Osteoblast (primary cell): Measurements from ENCODE around the gene LCA5. TPM values are rescaled to one million over a fixed set of nuclear protein-coding genes. Genes with fewer than 3 reads are reported as not detected.
"Not testable (repeated sequence)": the region's sequence is repeated elsewhere in the genome, so short reads cannot be mapped to it uniquely, and the experiment has no call there.

ENCODE experiments used
- DNase-seq: peaks from one replicate; pipeline ENCODE4 v3.0.0; 2011; ENCODE audit warnings: low spot score, mixed read lengths; ENCODE audit not compliant: insufficient read length; ENCODE audit errors: missing footprints
- H2AFZ ChIP-seq: 2 replicates; pipeline ENCODE4 v1.6.0; 2011; ENCODE audit warnings: mild to moderate bottlenecking, low read length
- H3K27ac ChIP-seq: 2 replicates; pipeline ENCODE4 v1.5.1; 2011; ENCODE audit warnings: mild to moderate bottlenecking, low read depth, low read length, moderate library complexity
- H3K27me3 ChIP-seq: 2 replicates; pipeline ENCODE4 v1.6.0; 2012; ENCODE audit warnings: mild to moderate bottlenecking, control low read depth, inconsistent platforms, low read length, moderate library complexity; ENCODE audit not compliant: insufficient read depth
- H3K36me3 ChIP-seq: 2 replicates; pipeline ENCODE4 v1.5.1; 2011; ENCODE audit warnings: mild to moderate bottlenecking, low read length, control low read depth, moderate library complexity; ENCODE audit not compliant: insufficient read depth
- H3K4me1 ChIP-seq: 2 replicates; pipeline ENCODE4 v1.5.1; 2011; ENCODE audit warnings: mild to moderate bottlenecking, low read length, control low read depth, moderate library complexity; ENCODE audit not compliant: insufficient read depth
- H3K4me2 ChIP-seq: 2 replicates; pipeline ENCODE4 v1.6.0; 2011; ENCODE audit warnings: mild to moderate bottlenecking, low read length; ENCODE audit not compliant: insufficient read depth
- H3K4me3 ChIP-seq: fragments of 200-600 bp; sonication (generic); 3 replicates; pipeline ENCODE4 v1.5.1; 2012; ENCODE audit warnings: mild to moderate bottlenecking, low read length, inconsistent platforms; ENCODE audit not compliant: insufficient read depth
- H3K79me2 ChIP-seq: 2 replicates; pipeline ENCODE4 v1.6.0; 2012; ENCODE audit warnings: mild to moderate bottlenecking, low read length, control low read depth, inconsistent platforms; ENCODE audit not compliant: insufficient read depth
- H3K9me3 ChIP-seq: 2 replicates; pipeline ENCODE4 v1.5.1; 2011; ENCODE audit warnings: low read depth, low read length, control low read depth
- H4K20me1 ChIP-seq: 2 replicates; pipeline ENCODE4 v1.6.0; 2012; ENCODE audit warnings: mild to moderate bottlenecking, low read length, control low read depth; ENCODE audit not compliant: insufficient read depth
- CTCF ChIP-seq: IDR thresholded peaks from 2 replicates; pipeline ENCODE4 v1.5.1; 2011; ENCODE audit warnings: mild to moderate bottlenecking, low read depth, low read length, moderate library complexity; ENCODE audit errors: extremely low read depth
- total RNA-seq: library from RNA; depleted of rRNA; stranded (reverse); fragments of >200 nt; gene quantifications from 2 replicates; pipeline ENCODE4 v1.2.3, GENCODE V29; 2012

The LCA5 gene
- total RNA-seq, result 9.1 and 10.1 TPM in 2 replicates

- TF ChIP-seq CTCF, result no peak
- peaks cover 3% of the 10 kb centered on the region for H3K4me1 ChIP-seq
- no peaks in the 10 kb centered on the region for H3K27me3 ChIP-seq
- H3K27ac ChIP-seq, result peak within 1 kb of the TSS; percentile 100
- no peaks in the 10 kb centered on the region for H3K36me3 ChIP-seq
- H3K4me2 ChIP-seq, result peak within 1 kb of the TSS; percentile 88
- peak; percentile 96 for DNase-seq
- H3K4me3 ChIP-seq, result peak within 1 kb of the TSS; percentile 88
- no peaks in the 10 kb centered on the region for H4K20me1 ChIP-seq
- no peaks in the 10 kb centered on the region for H3K9me3 ChIP-seq
- peaks cover 32% of the 10 kb centered on the region for H3K79me2 ChIP-seq
- peak within 1 kb of the TSS; percentile 95 for H2AFZ ChIP-seq
Measured at GRCh38 chr6:79536954-79537747, at the start of gene LCA5. LCA5 (minus strand) TSS chr6:79537430; CDS start chr6:79518894, 18,536 bp downstream.

DNA sequence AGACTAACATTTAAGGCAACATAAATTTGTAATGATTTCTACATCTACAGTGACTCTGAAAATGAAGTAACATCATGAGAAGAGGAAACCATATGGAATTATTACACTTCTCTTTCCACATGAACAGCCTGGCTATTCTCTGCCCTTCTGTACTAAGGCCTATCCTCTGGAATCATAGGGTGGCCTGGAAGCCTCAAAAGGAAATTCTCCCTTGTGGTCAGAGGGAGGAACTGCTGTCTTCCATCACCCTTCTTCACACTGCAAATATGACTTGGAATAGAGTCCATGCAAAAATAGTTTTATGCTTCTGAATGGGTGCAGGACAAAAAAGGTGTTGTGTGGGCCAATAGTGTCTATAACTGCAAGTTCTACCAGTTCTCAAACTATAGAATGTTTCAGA is 49.3 kb upstream of the LCA5 start:
- H3K9me3 ChIP-seq, result no peaks in the 10 kb centered on the region
- no peaks in the 10 kb centered on the region for H3K27me3 ChIP-seq
- DNase-seq, result peak; percentile 48
- H3K27ac ChIP-seq, result no peak overlapping the region
- H3K4me2 ChIP-seq, result no peak overlapping the region
- no peaks in the 10 kb centered on the region for H3K4me1 ChIP-seq
- H3K79me2 ChIP-seq, result no peaks in the 10 kb centered on the region
- no peaks in the 10 kb centered on the region for H3K36me3 ChIP-seq
- TF ChIP-seq CTCF, result peak; percentile 54
- H4K20me1 ChIP-seq, result no peaks in the 10 kb centered on the region
- H3K4me3 ChIP-seq, result no peak overlapping the region
- H2AFZ ChIP-seq, result no peak overlapping the region

GRCh38 chr6:79584332-79584731 is 47.1 kb upstream of the LCA5 start:
- H2AFZ ChIP-seq, result no peak overlapping the region
- no peak overlapping the region for H3K27ac ChIP-seq
- no peak overlapping the region for H3K4me2 ChIP-seq
- H3K27me3 ChIP-seq, result no peaks in the 10 kb centered on the region
- no peaks in the 10 kb centered on the region for H3K36me3 ChIP-seq
- H3K9me3 ChIP-seq, result no peaks in the 10 kb centered on the region
- no peak for TF ChIP-seq CTCF
- no peaks in the 10 kb centered on the region for H3K4me1 ChIP-seq
- no peaks in the 10 kb centered on the region for H3K79me2 ChIP-seq
- no peak overlapping the region for H3K4me3 ChIP-seq
- no peaks in the 10 kb centered on the region for H4K20me1 ChIP-seq
- DNase-seq, result no peak

GRCh38 chr6:79577926-79578325 is 40.7 kb upstream of the LCA5 start:
- not testable (repeated sequence) for H3K4me1 ChIP-seq, H3K9me3 ChIP-seq, DNase-seq, H4K20me1 ChIP-seq, H3K4me3 ChIP-seq, H3K4me2 ChIP-seq, H3K27ac ChIP-seq, H3K27me3 ChIP-seq, H2AFZ ChIP-seq, H3K36me3 ChIP-seq, H3K79me2 ChIP-seq
